GM18498 (cell line): ENCODE measurements around the gene PTN.
"Not testable (repeated sequence)": the region's sequence is repeated elsewhere in the genome, so short reads cannot be mapped to it uniquely, and the experiment has no call there.

Source experiments
- ATAC-seq: cut with Tn5 transposase; IDR thresholded peaks from one replicate; pipeline ENCODE4 v1.9.1; 2021; ENCODE audit warnings: mild to moderate bottlenecking, moderate library complexity; ENCODE audit not compliant: unreplicated experiment

Gene PTN

DNA sequence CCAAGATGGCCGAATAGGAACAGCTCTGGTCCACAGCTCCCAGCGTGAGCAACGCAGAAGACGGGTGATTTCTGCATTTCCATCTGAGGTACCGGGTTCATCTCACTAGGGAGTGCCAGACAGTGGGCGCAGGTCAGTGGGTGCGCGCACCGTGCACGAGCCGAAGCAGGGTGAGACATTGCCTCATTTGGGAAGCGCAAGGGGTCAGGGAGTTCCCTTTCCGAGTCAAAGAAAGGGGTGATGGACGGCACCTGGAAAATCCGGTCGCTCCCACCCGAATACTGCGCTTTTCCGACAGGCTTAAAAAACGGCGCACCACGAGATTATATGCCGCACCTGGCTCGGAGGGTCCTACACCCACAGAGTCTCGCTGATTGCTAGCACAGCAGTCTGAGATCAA, 161.9 kb downstream of the PTN start:
- not testable (repeated sequence) for ATAC-seq
